ENCODE data around the gene PRR30.

The PRR30 gene

GRCh38 chr2:27149570-27150405, 10.6 kb upstream of the PRR30 start:
- DNase-seq: no peak
- TF ChIP-seq EZH2 (optimal IDR thresholded peaks at IDR 0.05; ENCODE audit: low read depth, low read length) (no peak), CTCF (IDR thresholded peaks at IDR 0.05; ENCODE audit: low read length) (no peak), EZH2phosphoT487 (IDR thresholded peaks at IDR 0.05; ENCODE audit: low read length) (no peak)
- no peaks in the 10 kb centered on the region for H3K79me2 ChIP-seq (ENCODE audit: low read length)

GRCh38 chr2:27148801-27149439, 9.7 kb upstream of the PRR30 start, which contains the start of gene TCF23:
TCF23 (plus strand) TSS chr2:27149004; CDS start chr2:27149134, 130 bp downstream.
- H3K9me3 ChIP-seq (replicated peaks; ENCODE audit: insufficient read depth, low read length): no peaks in the 10 kb centered on the region
- no peak for DNase-seq
- H3K4me2 ChIP-seq (ENCODE audit: low read depth, low read length): no peak within 1 kb of the TSS
- H3K9ac ChIP-seq (ENCODE audit: low read length): no peak within 1 kb of the TSS
- no peaks in the 10 kb centered on the region for H3K9me2 ChIP-seq (replicated peaks; ENCODE audit: insufficient read depth, low read length)
- H3K4me1 ChIP-seq (ENCODE audit: low read length): peaks cover 20% of the 10 kb centered on the region
- H3K27ac ChIP-seq (ENCODE audit: low read length): no peak within 1 kb of the TSS
- no peaks in the 10 kb centered on the region for H3K36me3 ChIP-seq (replicated peaks; ENCODE audit: insufficient read depth, low read length)
- H3K79me2 ChIP-seq (ENCODE audit: low read length): no peaks in the 10 kb centered on the region
- H4K20me1 ChIP-seq (ENCODE audit: insufficient read depth, low read length): no peaks in the 10 kb centered on the region
- H2AFZ ChIP-seq (ENCODE audit: low read length): no peak within 1 kb of the TSS
- TF ChIP-seq EZH2 (optimal IDR thresholded peaks at IDR 0.05; ENCODE audit: low read depth, low read length) (no peak), EZH2phosphoT487 (IDR thresholded peaks at IDR 0.05; ENCODE audit: low read length) (no peak), CTCF (IDR thresholded peaks at IDR 0.05; ENCODE audit: low read length) (no peak)
- H3K4me3 ChIP-seq (ENCODE audit: low read length): no peak within 1 kb of the TSS
- peaks cover 22% of the 10 kb centered on the region for H3F3A ChIP-seq (ENCODE audit: insufficient read depth, low read length)
- H3K27me3 ChIP-seq (replicated peaks; ENCODE audit: insufficient read depth, low read length): no peaks in the 10 kb centered on the region

More at GRCh38 chr2:27149570-27150405, 10.6 kb upstream of the PRR30 start:
- Histone ChIP-seq H3K4me3 (ENCODE audit: low read length) (no peak overlapping the region), H3K9me3 (replicated peaks; ENCODE audit: insufficient read depth, low read length) (no peaks in the 10 kb centered on the region), H3K27me3 (replicated peaks; ENCODE audit: insufficient read depth, low read length) (no peaks in the 10 kb centered on the region), H3K27ac (ENCODE audit: low read length) (no peak overlapping the region), H3K36me3 (replicated peaks; ENCODE audit: insufficient read depth, low read length) (no peaks in the 10 kb centered on the region), H2AFZ (ENCODE audit: low read length) (no peak overlapping the region), H3K9ac (ENCODE audit: low read length) (no peak overlapping the region), H4K20me1 (ENCODE audit: insufficient read depth, low read length) (no peaks in the 10 kb centered on the region), H3K4me1 (ENCODE audit: low read length) (peaks cover 29% of the 10 kb centered on the region), H3K4me2 (ENCODE audit: low read depth, low read length) (no peak overlapping the region), H3F3A (ENCODE audit: insufficient read depth, low read length) (peaks cover 22% of the 10 kb centered on the region), H3K9me2 (replicated peaks; ENCODE audit: insufficient read depth, low read length) (no peaks in the 10 kb centered on the region)

DNA sequence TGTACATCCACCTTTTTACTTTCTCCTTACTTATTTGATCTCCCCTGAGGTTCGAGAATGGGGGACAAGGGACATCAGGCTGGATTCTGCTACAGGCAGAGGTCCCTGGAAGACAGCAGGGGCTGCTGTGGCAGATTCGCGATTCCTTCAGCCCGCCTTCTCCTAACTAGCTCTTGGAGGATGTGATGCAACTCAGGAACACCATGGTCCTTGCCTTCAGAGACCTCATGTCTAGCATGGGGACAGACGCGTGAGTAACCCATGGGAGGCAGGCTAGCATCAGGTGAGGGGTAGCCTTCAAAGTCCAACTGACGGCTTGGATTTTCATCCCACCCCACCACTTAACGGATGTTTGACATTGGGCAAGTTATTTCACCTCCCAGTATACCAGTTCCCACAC, 8.7 kb upstream of the PRR30 start:
- Histone ChIP-seq H3K4me3 (ENCODE audit: low read length) (no peak overlapping the region), H3K27ac (ENCODE audit: low read length) (no peak overlapping the region), H3K27me3 (replicated peaks; ENCODE audit: insufficient read depth, low read length) (no peaks in the 10 kb centered on the region), H2AFZ (ENCODE audit: low read length) (no peak overlapping the region), H3K9me3 (replicated peaks; ENCODE audit: insufficient read depth, low read length) (no peaks in the 10 kb centered on the region), H3K4me1 (ENCODE audit: low read length) (peaks cover 11% of the 10 kb centered on the region), H4K20me1 (ENCODE audit: insufficient read depth, low read length) (no peaks in the 10 kb centered on the region), H3K79me2 (ENCODE audit: low read length) (no peaks in the 10 kb centered on the region), H3K36me3 (replicated peaks; ENCODE audit: insufficient read depth, low read length) (no peaks in the 10 kb centered on the region), H3K4me2 (ENCODE audit: low read depth, low read length) (no peak overlapping the region), H3F3A (ENCODE audit: insufficient read depth, low read length) (peaks cover 13% of the 10 kb centered on the region), H3K9ac (ENCODE audit: low read length) (no peak overlapping the region), H3K9me2 (replicated peaks; ENCODE audit: insufficient read depth, low read length) (no peaks in the 10 kb centered on the region)
- no peak for TF ChIP-seq CTCF (IDR thresholded peaks at IDR 0.05; ENCODE audit: low read length)
- no peak for TF ChIP-seq EZH2 (optimal IDR thresholded peaks at IDR 0.05; ENCODE audit: low read depth, low read length)
- no peak for TF ChIP-seq EZH2phosphoT487 (IDR thresholded peaks at IDR 0.05; ENCODE audit: low read length)
- no peak for DNase-seq
